PC-3 (cell line): ENCODE results near the gene ADCY2.

Source experiments
- EZH2 ChIP-seq: fragments of 300-600 bp; sonication (generic); IDR thresholded peaks from one replicate; pipeline ENCODE4 v1.6.1; 2017; ENCODE audit warnings: antibody characterized with exemption, mild to moderate bottlenecking, low read length; ENCODE audit not compliant: unreplicated experiment
- EZH2phosphoT487 ChIP-seq: fragments of 300-600 bp; sonication (generic); IDR thresholded peaks from 2 replicates; pipeline ENCODE4 v1.6.1; 2018; ENCODE audit warnings: mild to moderate bottlenecking, antibody characterized with exemption, low read length, borderline replicate concordance
- TF ChIP-seq, protein P1 (sequence below): fragments of 300-600 bp; sonication (generic); conservative IDR thresholded peaks from 2 replicates; pipeline ENCODE4 v1.5.1; 2017; ENCODE audit warnings: antibody characterized with exemption, low read depth, mild to moderate bottlenecking, low read length

DNA sequence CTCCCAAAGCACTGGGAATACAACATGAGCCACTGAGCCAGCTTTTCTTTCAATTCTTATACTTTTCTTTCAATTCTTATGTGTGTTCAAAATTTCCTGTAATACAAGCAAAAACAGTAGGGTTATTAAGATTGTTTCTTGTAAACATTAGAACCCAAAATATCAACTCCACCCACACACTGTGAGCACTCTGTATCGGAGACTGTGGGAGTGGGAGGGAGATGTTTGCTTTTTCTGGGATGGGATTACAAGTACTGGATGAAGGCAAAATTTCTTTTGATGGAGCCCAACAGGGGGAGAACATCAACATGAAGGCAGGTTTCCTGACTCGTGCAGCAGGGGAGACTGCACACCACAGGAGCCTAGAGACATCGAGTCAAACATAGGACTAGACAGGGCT is 459.7 kb downstream of the ADCY2 start:
- no peak for TF ChIP-seq EZH2
- TF ChIP-seq, protein P1, sequence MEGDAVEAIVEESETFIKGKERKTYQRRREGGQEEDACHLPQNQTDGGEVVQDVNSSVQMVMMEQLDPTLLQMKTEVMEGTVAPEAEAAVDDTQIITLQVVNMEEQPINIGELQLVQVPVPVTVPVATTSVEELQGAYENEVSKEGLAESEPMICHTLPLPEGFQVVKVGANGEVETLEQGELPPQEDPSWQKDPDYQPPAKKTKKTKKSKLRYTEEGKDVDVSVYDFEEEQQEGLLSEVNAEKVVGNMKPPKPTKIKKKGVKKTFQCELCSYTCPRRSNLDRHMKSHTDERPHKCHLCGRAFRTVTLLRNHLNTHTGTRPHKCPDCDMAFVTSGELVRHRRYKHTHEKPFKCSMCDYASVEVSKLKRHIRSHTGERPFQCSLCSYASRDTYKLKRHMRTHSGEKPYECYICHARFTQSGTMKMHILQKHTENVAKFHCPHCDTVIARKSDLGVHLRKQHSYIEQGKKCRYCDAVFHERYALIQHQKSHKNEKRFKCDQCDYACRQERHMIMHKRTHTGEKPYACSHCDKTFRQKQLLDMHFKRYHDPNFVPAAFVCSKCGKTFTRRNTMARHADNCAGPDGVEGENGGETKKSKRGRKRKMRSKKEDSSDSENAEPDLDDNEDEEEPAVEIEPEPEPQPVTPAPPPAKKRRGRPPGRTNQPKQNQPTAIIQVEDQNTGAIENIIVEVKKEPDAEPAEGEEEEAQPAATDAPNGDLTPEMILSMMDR, result no peak
- TF ChIP-seq EZH2phosphoT487, result no peak
